BLaER1 treated with 17β-estradiol and CSF1 and Interleukin-3, amounts not matched to agents 10 nM and 100 nM (cell line): ENCODE results near the gene SLC2A2.

ENCODE experiments used
- H3K27ac ChIP-seq, 11 experiments: shearing (Covaris generic); formaldehyde crosslinking; 2 replicates each; pipeline ENCODE4 v1.8.1; 2022
- H3K27me3 ChIP-seq, 11 experiments: shearing (Covaris generic); formaldehyde crosslinking; 2 replicates each; pipeline ENCODE4 v1.8.1; 2022
- H3K36me3 ChIP-seq, 11 experiments: shearing (Covaris generic); formaldehyde crosslinking; 2 replicates each; pipeline ENCODE4 v1.8.1; 2022
- H3K4me1 ChIP-seq, 10 experiments: shearing (Covaris generic); formaldehyde crosslinking; 2 replicates each; pipeline ENCODE4 v1.8.1; 2022
- H3K4me2 ChIP-seq, 11 experiments: shearing (Covaris generic); formaldehyde crosslinking; 2 replicates each; pipeline ENCODE4 v1.8.1; 2022
- H3K4me3 ChIP-seq, 10 experiments: shearing (Covaris generic); formaldehyde crosslinking; 2 replicates each; pipeline ENCODE4 v1.8.1; 2022
- H3K9ac ChIP-seq, 11 experiments: shearing (Covaris generic); formaldehyde crosslinking; 2 replicates each; pipeline ENCODE4 v1.8.1; 2022
- H3K9me3 ChIP-seq, 11 experiments: shearing (Covaris generic); formaldehyde crosslinking; replicated peaks in 1 of 11; 2 replicates each; pipeline ENCODE4 v1.8.1; 2022
- H4K20me1 ChIP-seq, 11 experiments: shearing (Covaris generic); formaldehyde crosslinking; 2 replicates each; pipeline ENCODE4 v1.8.1; 2022
- Cebpa-rat ChIP-seq, 11 experiments: shearing (Covaris generic); IDR thresholded peaks; 2 replicates each; pipeline ENCODE4 v1.8.1; 2022

SLC2A2 gene

DNA sequence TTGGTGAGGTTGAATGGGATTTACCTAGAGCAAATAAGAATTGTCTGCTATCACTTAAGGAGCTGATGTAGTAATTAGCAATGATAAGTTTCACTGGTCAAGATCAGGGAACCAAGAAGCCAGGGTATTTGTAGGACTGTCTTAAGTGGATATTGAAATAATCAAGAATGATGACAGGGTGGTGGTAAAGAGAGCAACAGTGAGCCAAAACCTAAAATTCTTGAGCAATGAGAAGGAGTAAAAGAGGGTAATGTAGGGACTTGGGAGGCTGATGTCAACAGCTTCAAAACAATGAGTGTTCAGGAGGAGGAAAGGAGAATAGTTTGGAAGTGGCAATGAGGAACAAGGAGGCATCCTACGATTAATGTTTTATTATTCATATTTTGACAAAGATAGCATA is 31.5 kb upstream of the SLC2A2 start:
- Histone ChIP-seq H3K36me3 (no peaks in the 10 kb centered on the region), H3K27me3 (no peaks in the 10 kb centered on the region), H3K27ac (no peak overlapping the region), H3K4me1 (no peaks in the 10 kb centered on the region), H3K9ac (no peak overlapping the region), H4K20me1 (no peaks in the 10 kb centered on the region), H3K4me2 (no peak overlapping the region), H3K4me3 (no peak overlapping the region), H3K9me3 (no peaks in the 10 kb centered on the region)
- no peak for TF ChIP-seq Cebpa-rat (IDR thresholded peaks at IDR 0.05)

- Histone ChIP-seq H3K9me3 (no peaks in the 10 kb centered on the region), H3K9ac (no peak overlapping the region), H3K36me3 (no peaks in the 10 kb centered on the region), H3K4me3 (no peak overlapping the region), H3K27ac (no peak overlapping the region), H4K20me1 (no peaks in the 10 kb centered on the region), H3K4me1 (no peaks in the 10 kb centered on the region), H3K27me3 (no peaks in the 10 kb centered on the region), H3K4me2 (no peak overlapping the region)
- no peak for TF ChIP-seq Cebpa-rat (IDR thresholded peaks at IDR 0.05)
These were observed 30.6 kb upstream of the SLC2A2 start for GRCh38 chr3:171057072-171057471.

DNA sequence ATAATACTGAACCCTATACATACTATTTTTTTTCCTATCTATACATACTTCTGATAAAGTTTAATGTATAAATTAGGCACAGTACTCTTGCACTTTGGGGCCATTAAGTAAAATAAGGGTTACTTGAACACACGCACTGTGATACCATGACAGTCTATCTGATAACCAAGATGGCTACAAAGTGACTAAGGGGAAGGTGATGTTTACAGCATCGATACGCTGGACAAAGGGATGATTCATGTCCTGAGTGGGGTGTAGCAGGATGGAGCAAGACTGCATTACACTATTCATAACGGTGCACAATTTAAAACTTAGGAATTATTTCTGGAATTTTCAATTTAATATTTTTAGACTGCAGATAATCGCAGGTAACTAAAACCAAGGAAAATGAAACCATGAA is 30.0 kb upstream of the SLC2A2 start:
- Histone ChIP-seq H4K20me1 (no peaks in the 10 kb centered on the region), H3K27ac (no peak overlapping the region), H3K4me3 (no peak overlapping the region), H3K4me1 (no peaks in the 10 kb centered on the region), H3K9ac (no peak overlapping the region), H3K4me2 (no peak overlapping the region), H3K27me3 (no peaks in the 10 kb centered on the region), H3K9me3 (no peaks in the 10 kb centered on the region), H3K36me3 (no peaks in the 10 kb centered on the region)
- no peak for TF ChIP-seq Cebpa-rat (IDR thresholded peaks at IDR 0.05)

- no peak overlapping the region for H3K9ac ChIP-seq
- no peaks in the 10 kb centered on the region for H3K9me3 ChIP-seq
- no peaks in the 10 kb centered on the region for H3K4me1 ChIP-seq
- H3K4me3 ChIP-seq, result no peak overlapping the region
- no peak overlapping the region for H3K4me2 ChIP-seq
- TF ChIP-seq Cebpa-rat (IDR thresholded peaks at IDR 0.05), result no peak
- no peaks in the 10 kb centered on the region for H4K20me1 ChIP-seq
- H3K36me3 ChIP-seq, result no peaks in the 10 kb centered on the region
- no peak overlapping the region for H3K27ac ChIP-seq
- H3K27me3 ChIP-seq, result no peaks in the 10 kb centered on the region
These were observed 29.0 kb upstream of the SLC2A2 start for GRCh38 chr3:171055336-171056178.

DNA sequence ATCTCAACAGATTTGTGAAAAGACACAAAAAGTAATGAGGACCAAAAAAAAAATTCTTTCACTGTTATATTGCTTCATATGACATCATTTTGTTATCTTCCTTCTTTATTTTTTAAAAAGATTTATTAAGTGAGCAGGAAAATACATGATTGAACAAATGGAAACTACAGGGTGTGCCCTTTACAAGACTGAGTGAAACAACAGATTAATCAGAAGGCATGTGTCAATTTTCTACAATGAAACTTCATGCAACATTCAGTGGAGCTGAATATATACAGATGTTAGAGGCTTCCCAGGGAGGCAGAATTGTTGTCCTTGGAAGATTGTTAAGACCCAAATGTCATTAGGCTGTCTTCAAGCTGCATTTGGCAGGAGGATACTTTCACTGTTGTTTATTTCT is 28.4 kb upstream of the SLC2A2 start:
- no peak overlapping the region for H3K27ac ChIP-seq
- H3K4me2 ChIP-seq, result no peak overlapping the region
- H3K9me3 ChIP-seq, result no peaks in the 10 kb centered on the region
- no peak for TF ChIP-seq Cebpa-rat (IDR thresholded peaks at IDR 0.05)
- no peak overlapping the region for H3K4me3 ChIP-seq
- H3K9ac ChIP-seq, result no peak overlapping the region
- no peaks in the 10 kb centered on the region for H3K27me3 ChIP-seq
- no peaks in the 10 kb centered on the region for H3K4me1 ChIP-seq
- H4K20me1 ChIP-seq, result no peaks in the 10 kb centered on the region
- no peaks in the 10 kb centered on the region for H3K36me3 ChIP-seq

GRCh38 chr3:171054231-171054630 is 27.7 kb upstream of the SLC2A2 start:
- Histone ChIP-seq H3K4me3 (no peak overlapping the region), H3K4me2 (no peak overlapping the region), H3K27ac (no peak overlapping the region), H4K20me1 (no peaks in the 10 kb centered on the region), H3K9me3 (no peaks in the 10 kb centered on the region), H3K9ac (no peak overlapping the region), H3K4me1 (no peaks in the 10 kb centered on the region), H3K27me3 (no peaks in the 10 kb centered on the region), H3K36me3 (no peaks in the 10 kb centered on the region)
- TF ChIP-seq Cebpa-rat (IDR thresholded peaks at IDR 0.05), result no peak

- no peaks in the 10 kb centered on the region for H3K27me3 ChIP-seq
- H3K9ac ChIP-seq, result no peak overlapping the region
- H3K4me2 ChIP-seq, result no peak overlapping the region
- no peaks in the 10 kb centered on the region for H3K36me3 ChIP-seq
- no peak overlapping the region for H3K27ac ChIP-seq
- no peaks in the 10 kb centered on the region for H3K4me1 ChIP-seq
- H3K4me3 ChIP-seq, result no peak overlapping the region
- no peak for TF ChIP-seq Cebpa-rat (IDR thresholded peaks at IDR 0.05)
- no peaks in the 10 kb centered on the region for H3K9me3 ChIP-seq
- H4K20me1 ChIP-seq, result no peaks in the 10 kb centered on the region
These were observed 23.4 kb upstream of the SLC2A2 start for GRCh38 chr3:171049861-171050444.

- H3K9ac ChIP-seq, result no peak overlapping the region
- no peaks in the 10 kb centered on the region for H4K20me1 ChIP-seq
- TF ChIP-seq Cebpa-rat (IDR thresholded peaks at IDR 0.05), result no peak
- H3K4me2 ChIP-seq, result no peak overlapping the region
- no peaks in the 10 kb centered on the region for H3K27me3 ChIP-seq
- no peaks in the 10 kb centered on the region for H3K36me3 ChIP-seq
- no peak overlapping the region for H3K27ac ChIP-seq
- no peaks in the 10 kb centered on the region for H3K4me1 ChIP-seq
- H3K4me3 ChIP-seq, result no peak overlapping the region
- H3K9me3 ChIP-seq, result no peaks in the 10 kb centered on the region
These were observed 20.2 kb upstream of the SLC2A2 start for GRCh38 chr3:171046760-171047159.

DNA sequence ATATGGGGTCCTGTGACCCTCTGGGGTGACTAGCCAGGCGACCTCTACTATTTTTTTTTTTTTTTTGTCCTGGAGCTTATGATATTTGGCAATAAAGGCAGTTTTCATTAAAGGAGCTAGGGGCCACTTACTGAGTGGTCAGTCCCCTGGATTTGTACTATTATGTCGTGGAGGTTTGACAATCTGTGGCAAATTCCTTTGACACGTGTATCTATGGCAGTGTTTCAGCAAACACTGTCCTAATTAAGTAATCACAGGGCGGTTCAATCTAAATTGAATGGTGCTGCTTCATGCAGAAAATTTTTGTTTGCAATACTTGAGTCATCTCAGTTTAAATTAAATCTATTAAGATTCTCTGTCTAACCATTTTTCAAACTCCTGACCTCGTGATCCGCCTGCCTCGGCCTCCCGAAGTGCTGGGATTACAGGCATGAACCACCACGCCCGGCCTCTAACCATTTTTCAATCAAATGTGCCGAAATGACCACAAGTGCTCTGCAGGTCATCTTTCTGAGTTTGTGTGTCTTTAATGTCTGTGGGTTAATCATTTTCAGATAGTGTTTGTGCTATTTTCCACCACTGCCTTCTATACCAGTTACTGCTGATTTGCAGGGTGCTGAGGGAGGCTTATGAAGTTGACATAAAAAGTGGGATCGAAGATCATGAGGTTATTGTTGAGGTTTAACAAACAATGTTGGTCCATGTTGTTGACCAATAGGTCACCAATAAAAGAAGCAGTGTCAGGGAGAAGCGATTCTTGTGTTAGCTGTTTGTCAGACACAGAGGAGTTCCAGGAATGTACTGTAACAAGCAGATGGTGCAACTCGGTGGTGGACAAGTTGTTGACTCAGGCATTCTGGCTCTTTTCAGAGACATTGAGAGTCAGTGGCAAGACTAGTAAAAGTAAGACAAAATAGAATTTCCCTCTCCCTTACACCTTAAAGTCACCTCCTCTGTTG is 18.6 kb upstream of the SLC2A2 start:
- TF ChIP-seq Cebpa-rat (IDR thresholded peaks at IDR 0.05), result no peak
- Histone ChIP-seq H3K27me3 (no peaks in the 10 kb centered on the region), H4K20me1 (no peaks in the 10 kb centered on the region), H3K36me3 (no peaks in the 10 kb centered on the region), H3K9me3 (no peaks in the 10 kb centered on the region), H3K4me2 (no peak overlapping the region), H3K4me1 (no peaks in the 10 kb centered on the region), H3K9ac (no peak overlapping the region), H3K27ac (no peak overlapping the region), H3K4me3 (no peak overlapping the region)
